GM12878 (cell line): ENCODE results near the gene GNGT1. TPM values are rescaled to one million over a fixed set of nuclear protein-coding genes. Genes with fewer than 3 reads are reported as not detected.
A peak's percentile ranks its signal among the peaks of the same experiment; 100 is the strongest.

Experiments used
- ATAC-seq: fragments of 200-7000 bp; cut with Tn5 transposase; 3 replicates; pipeline ENCODE4 v1.9.1; 2020; ENCODE audit warnings: mild to moderate bottlenecking, moderate library complexity
- BruUV-seq: library from RNA; stranded (reverse); fragments of 400-500 nt; replicated peaks from 2 replicates; lab custom pipeline; 2021; lab: Mats Ljungman, UMichigan
- CTCF ChIA-PET: fragments of 300-600 bp; sonication (Branson Sonifier 250); formaldehyde crosslinking; extraction: SDS; loops from one replicate; lab custom pipeline; 2021; ENCODE audit warnings: inconsistent platforms; lab: Yijun Ruan, JAX
- POLR2A ChIA-PET: fragments of 350-600 bp; formaldehyde crosslinking; extraction: SDS; loops from one replicate; lab custom pipeline; 2021; ENCODE audit warnings: inconsistent platforms; lab: Charles Lee
- RAD21 ChIA-PET: fragments of 300-600 bp; sonication (Branson Sonifier 250); formaldehyde crosslinking; loops from one replicate; lab custom pipeline; 2023; ENCODE audit warnings: antibody characterized with exemption; ENCODE audit not compliant: unreplicated experiment; lab: Charles Lee
- SMC1A ChIA-PET: fragments of 300-600 bp; sonication (Branson Sonifier 250); formaldehyde crosslinking; loops from one replicate; lab custom pipeline; 2023; ENCODE audit not compliant: unreplicated experiment, uncharacterized antibody; lab: Charles Lee
- DNase-seq: peaks from one replicate; pipeline ENCODE4 v3.0.0-alpha.2; 2011; ENCODE audit warnings: low read depth, low spot score
- FAIRE-seq: peaks from 3 replicates; lab custom pipeline; 2011; peaks lifted over from hg19 to GRCh38; lab: Jason Lieb, UNC
- H2AFZ ChIP-seq: 2 replicates; pipeline ENCODE4 v1.6.0; 2011; ENCODE audit warnings: low read depth, low read length, control low read depth; ENCODE audit not compliant: control insufficient read depth
- H3K27ac ChIP-seq: 2 replicates; pipeline ENCODE4 v1.5.1; 2011; ENCODE audit warnings: control low read depth; ENCODE audit not compliant: control insufficient read depth, insufficient read depth
- H3K27me3 ChIP-seq, 2 experiments: replicated peaks in 1 of 2; 2 replicates each; pipeline versions ENCODE4 v1.6.0 to v1.6.1; 2011; ENCODE audit warnings: low read length in 1 of 2; ENCODE audit not compliant: control insufficient read depth in 2 of 2, insufficient read depth in 2 of 2
- H3K36me3 ChIP-seq, 2 experiments: 2 replicates each; pipeline ENCODE4 v1.5.1; 2011; ENCODE audit warnings: low read length in 1 of 2; ENCODE audit not compliant: control insufficient read depth in 2 of 2, insufficient read depth in 2 of 2
- H3K4me1 ChIP-seq: 2 replicates; pipeline ENCODE4 v1.6.1; 2011; ENCODE audit warnings: mild to moderate bottlenecking, low read length, moderate library complexity, mixed read lengths; ENCODE audit not compliant: control insufficient read depth, insufficient read depth
- H3K4me2 ChIP-seq: 2 replicates; pipeline ENCODE4 v1.6.0; 2011; ENCODE audit warnings: control low read depth; ENCODE audit not compliant: control insufficient read depth, insufficient read depth
- H3K4me3 ChIP-seq: fragments of 200-600 bp; sonication (generic); 2 replicates; pipeline ENCODE4 v1.5.1; 2016
- H3K79me2 ChIP-seq: 2 replicates; pipeline ENCODE4 v1.6.0; 2011; ENCODE audit warnings: low read length; ENCODE audit not compliant: control insufficient read depth, insufficient read depth
- H3K9ac ChIP-seq: 2 replicates; pipeline ENCODE4 v1.8.0; 2011; ENCODE audit warnings: low read length, control low read depth, mixed read lengths; ENCODE audit not compliant: control insufficient read depth, insufficient read depth
- H3K9me3 ChIP-seq: replicated peaks from 3 replicates; pipeline ENCODE4 v1.5.1; 2011; ENCODE audit warnings: mild to moderate bottlenecking, low read length; ENCODE audit not compliant: control insufficient read depth, insufficient read depth
- H4K20me1 ChIP-seq: 2 replicates; pipeline ENCODE4 v1.6.0; 2011; ENCODE audit not compliant: control insufficient read depth, insufficient read depth
- BCL11A ChIP-seq: IDR thresholded peaks from 2 replicates; pipeline ENCODE4 v1.6.1; 2011; ENCODE audit warnings: low read depth, low read length
- BCL3 ChIP-seq: IDR thresholded peaks from 2 replicates; pipeline ENCODE4 v1.6.1; 2011; ENCODE audit warnings: borderline replicate concordance, low read depth, mild to moderate bottlenecking, moderate library complexity, low read length; ENCODE audit not compliant: insufficient read depth, poor library complexity, severe bottlenecking
- BHLHE40 ChIP-seq, 2 experiments: fragments of 450-650 bp in 1 of 2; IDR thresholded peaks; 2 replicates each; pipeline ENCODE4 v1.6.1; 2011 to 2017; ENCODE audit warnings: low read depth in 2 of 2, borderline replicate concordance in 1 of 2, improper control_type of control experiment in 1 of 2, low read length in 1 of 2, mild to moderate bottlenecking in 1 of 2
- CBX3 ChIP-seq: fragments of 200-600 bp; sonication (generic); IDR thresholded peaks from 2 replicates; pipeline ENCODE4 v1.6.1; 2016; ENCODE audit warnings: low read depth, borderline replicate concordance
- CHD2 ChIP-seq: IDR thresholded peaks from 2 replicates; pipeline ENCODE4 v1.6.1; 2011; ENCODE audit warnings: low read depth, low read length, improper control_type of control experiment, borderline replicate concordance
- CHD4 ChIP-seq: fragments of 200-600 bp; sonication (generic); IDR thresholded peaks from 2 replicates; pipeline ENCODE4 v1.6.1; 2016; ENCODE audit warnings: mild to moderate bottlenecking
- ELK1 ChIP-seq: IDR thresholded peaks from 2 replicates; pipeline ENCODE4 v1.6.1; 2012; ENCODE audit warnings: low read depth, low read length, improper control_type of control experiment
- HCFC1 ChIP-seq: fragments of 150-350 bp; IDR thresholded peaks from 2 replicates; pipeline ENCODE4 v1.6.1; 2014; ENCODE audit warnings: low read length
- HDAC2 ChIP-seq: fragments of 200-600 bp; sonication (generic); IDR thresholded peaks from 2 replicates; pipeline ENCODE4 v1.6.1; 2017
- HDGF ChIP-seq: fragments of 450-650 bp; IDR thresholded peaks from 2 replicates; pipeline ENCODE4 v1.6.1; 2016; ENCODE audit warnings: antibody characterized with exemption
- NR2C2 ChIP-seq: IDR thresholded peaks from 2 replicates; pipeline ENCODE4 v1.6.1; 2011; ENCODE audit warnings: borderline replicate concordance, low read depth; ENCODE audit not compliant: control insufficient read depth, insufficient read length
- RUNX3 ChIP-seq: IDR thresholded peaks from 2 replicates; pipeline ENCODE4 v1.6.1; 2012; ENCODE audit warnings: low read length, inconsistent platforms
- SPI1 ChIP-seq: IDR thresholded peaks from 2 replicates; pipeline ENCODE4 v1.6.1; 2011; ENCODE audit warnings: low read depth, mild to moderate bottlenecking, low read length, moderate library complexity, borderline replicate concordance; ENCODE audit not compliant: insufficient read depth
- TARDBP ChIP-seq: IDR thresholded peaks from 2 replicates; pipeline ENCODE4 v1.6.1; 2016; ENCODE audit warnings: borderline replicate concordance
- ZNF24 ChIP-seq: fragments of 450-650 bp; IDR thresholded peaks from 2 replicates; pipeline ENCODE4 v1.6.1; 2017; ENCODE audit warnings: antibody characterized with exemption, mild to moderate bottlenecking
- ZNF687 ChIP-seq: fragments of 450-650 bp; IDR thresholded peaks from 2 replicates; pipeline ENCODE4 v1.6.1; 2017; ENCODE audit warnings: mild to moderate bottlenecking, moderate library complexity
- WGBS: methylation state at CpG from one replicate; pipeline ENCODE4 v1.1.6; 2016; ENCODE audit warnings: low lambda C conversion rate; ENCODE audit not compliant: insufficient replicate concordance, insufficient coverage; ENCODE audit errors: missing lambda C conversion rate; 5-methylcytosine and 5-hydroxymethylcytosine counted together
- in situ Hi-C: fragments of 300-500 bp; cut with MboI; formaldehyde crosslinking; loops from 9 replicates; pipeline ENCODE4 v1.14.3; 2018; ENCODE audit warnings: mixed read lengths
- intact Hi-C: fragments of 100-400 bp; cut with micrococcal nuclease; formaldehyde crosslinking; loops from one replicate; pipeline ENCODE4 v1.14.2; 2022; ENCODE audit not compliant: unreplicated experiment
- polyA plus RNA-seq, 11 experiments: library from polyadenylated mRNA; depleted of rRNA in 4 of 11; unstranded in 6 of 11; stranded (reverse) in 5 of 11; fragments of >200 nt; fragmentation: Nextera tagmentation in 4 of 11; fragmentation: Illumina TruSeq in 1 of 11; extraction: Ambion mirVana in 4 of 11; extraction: Trizol in 1 of 11; gene quantifications; 1 replicate in 1 of 11; 2 replicates in 10 of 11; pipeline versions ENCODE4 v1.2.1 to v1.2.3, GENCODE V29; 2011 to 2016; ENCODE audit warnings: inconsistent platforms in 2 of 11, missing spikeins in 2 of 11, low read depth in 1 of 11
- total RNA-seq, 4 experiments: library from RNA; depleted of rRNA in 3 of 4; stranded (reverse); fragments of >200 nt in 3 of 4; fragmentation: Illumina TruSeq in 1 of 4; extraction: Trizol in 1 of 4; gene quantifications; 2 replicates each; pipeline versions ENCODE4 v1.2.1 to v1.2.3, GENCODE V29; 2013 to 2021

Gene GNGT1
- total and polyA plus RNA-seq, 10 of the 15 experiments (the other 5 are each of a cell fraction or from before 2014, with no cell fraction given) = not detected

GRCh38 chr7:93890041-93890463 lies 16.3 kb upstream of the GNGT1 start:
- intact Hi-C loops (no loop called here), in situ Hi-C loops (no loop called here)
- Histone ChIP-seq H3K9ac (no peak overlapping the region), H3K4me2 (peak overlapping the region; percentile 68), H3K36me3 (no peaks in the 10 kb centered on the region), H3K4me3 (peak overlapping the region; percentile 57), H3K4me1 (no peaks in the 10 kb centered on the region), H4K20me1 (no peaks in the 10 kb centered on the region), H2AFZ (peak overlapping the region; percentile 52), H3K27me3 (peaks cover 0 to 12% of the 10 kb centered on the region in 2 experiments; a peak in 3 of 4 replicates), H3K79me2 (no peaks in the 10 kb centered on the region), H3K27ac (no peak overlapping the region), H3K9me3 (no peaks in the 10 kb centered on the region)
- no peak for FAIRE-seq
- CTCF ChIA-PET = interaction anchor here (1.2 to 4.3 kb wide), 2 partner anchors 13 to 16 kb away, joined by 4 to 13 read pairs; partner anchors contain the start of gene GNGT1
- SMC1A ChIA-PET = interaction anchor here (0.7 to 1.7 kb wide), 3 partner anchors 9 to 151 kb away, joined by 3 to 4 read pairs (median 3); no protein-coding TSS in a partner anchor
- RAD21 ChIA-PET = no interaction called here
- ATAC-seq = peak; percentile 71
- BruUV-seq = no TSS peak
- no peak for DNase-seq
- POLR2A ChIA-PET = no interaction called here
- WGBS = 21% methylated on average over 28 of the region's 28 CpGs
- no peak for TF ChIP-seq CHD2
- no peak for TF ChIP-seq BCL3
- no peak for TF ChIP-seq BHLHE40 (IDR thresholded peaks at IDR 0.05; ENCODE audit: borderline replicate concordance in 1 of 2, low read depth in 2 of 2, low read length in 1 of 2)
- no peak for TF ChIP-seq HDGF
- no peak for TF ChIP-seq BCL11A
- no peak for TF ChIP-seq CBX3
- TF ChIP-seq ELK1 = no peak
- no peak for TF ChIP-seq SPI1
- no peak for TF ChIP-seq NR2C2
- TF ChIP-seq RUNX3 = no peak
- no peak for TF ChIP-seq ZNF24
- TF ChIP-seq CHD4 = no peak
- TF ChIP-seq HCFC1 = no peak
- no peak for TF ChIP-seq ZNF687
- no peak for TF ChIP-seq HDAC2
- no peak for TF ChIP-seq TARDBP
